Bone marrow (tissue), 2 donors: ENCODE results near the gene CHIA.

Source experiments
- DNase-seq, 2 donors: peaks; one replicate each; lab custom pipeline; 2025; lab: John Stamatoyannopoulos, UW

CHIA gene

GRCh38 chr1:111366256-111366655 lies 75.6 kb downstream of the CHIA start:
- no peak for DNase-seq

GRCh38 chr1:111369177-111369576 lies 78.5 kb downstream of the CHIA start:
- DNase-seq: no peak

- DNase-seq: no peak
Observed at GRCh38 chr1:111369645-111370044, 79.0 kb downstream of the CHIA start.
